ENCODE measurements around the gene RUBCN. TPM values are rescaled to one million over a fixed set of nuclear protein-coding genes. Genes with fewer than 3 reads are reported as not detected.
A peak's percentile ranks its signal among the peaks of the same experiment; 100 is the strongest.

RUBCN gene
- total and polyA plus RNA-seq, 7 donors: 2.4 to 41.8 (median 35.2) TPM

DNA sequence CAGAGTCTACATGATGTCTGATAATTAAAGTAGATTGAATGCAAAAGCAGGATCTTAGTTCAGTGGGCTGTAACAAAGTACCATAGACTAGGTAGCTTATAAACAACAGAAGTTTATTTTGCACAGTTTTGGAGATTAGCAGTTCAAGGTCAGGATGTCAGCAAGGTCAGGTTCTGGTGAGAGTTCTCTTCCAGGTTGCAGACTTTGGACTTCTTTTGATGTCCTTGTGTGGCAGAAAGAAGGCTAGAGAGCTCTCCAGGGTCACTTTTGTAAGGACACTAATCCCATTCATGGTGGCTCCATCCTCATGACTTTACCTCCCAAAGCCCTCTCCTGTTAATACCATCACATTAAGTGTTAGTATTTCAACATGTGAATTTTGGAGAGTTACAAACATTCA is 25.1 kb upstream of the RUBCN start:
- Histone ChIP-seq H3K4me3 (no peak overlapping the region), H3K27ac (no peak overlapping the region), H3K36me3 (peaks cover 0 to 86% (median 8%) of the 10 kb centered on the region in 4 donors), H3K27me3 (no peaks in the 10 kb centered on the region), H3K4me1 (peaks cover 0 to 1% (median 0%) of the 10 kb centered on the region in 4 donors), H3K9me3 (no peaks in the 10 kb centered on the region)
- TF ChIP-seq POLR2AphosphoS5 (IDR thresholded peaks at IDR 0.05) (no peak), EP300 (IDR thresholded peaks at IDR 0.05) (no peak), POLR2A (IDR thresholded peaks at IDR 0.05) (no peak)
- TF ChIP-seq, protein P1, sequence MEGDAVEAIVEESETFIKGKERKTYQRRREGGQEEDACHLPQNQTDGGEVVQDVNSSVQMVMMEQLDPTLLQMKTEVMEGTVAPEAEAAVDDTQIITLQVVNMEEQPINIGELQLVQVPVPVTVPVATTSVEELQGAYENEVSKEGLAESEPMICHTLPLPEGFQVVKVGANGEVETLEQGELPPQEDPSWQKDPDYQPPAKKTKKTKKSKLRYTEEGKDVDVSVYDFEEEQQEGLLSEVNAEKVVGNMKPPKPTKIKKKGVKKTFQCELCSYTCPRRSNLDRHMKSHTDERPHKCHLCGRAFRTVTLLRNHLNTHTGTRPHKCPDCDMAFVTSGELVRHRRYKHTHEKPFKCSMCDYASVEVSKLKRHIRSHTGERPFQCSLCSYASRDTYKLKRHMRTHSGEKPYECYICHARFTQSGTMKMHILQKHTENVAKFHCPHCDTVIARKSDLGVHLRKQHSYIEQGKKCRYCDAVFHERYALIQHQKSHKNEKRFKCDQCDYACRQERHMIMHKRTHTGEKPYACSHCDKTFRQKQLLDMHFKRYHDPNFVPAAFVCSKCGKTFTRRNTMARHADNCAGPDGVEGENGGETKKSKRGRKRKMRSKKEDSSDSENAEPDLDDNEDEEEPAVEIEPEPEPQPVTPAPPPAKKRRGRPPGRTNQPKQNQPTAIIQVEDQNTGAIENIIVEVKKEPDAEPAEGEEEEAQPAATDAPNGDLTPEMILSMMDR (IDR thresholded peaks at IDR 0.05): no peak
- DNase-seq: no peak
- intact Hi-C loops (cut with DNase I): no loop called here

DNA sequence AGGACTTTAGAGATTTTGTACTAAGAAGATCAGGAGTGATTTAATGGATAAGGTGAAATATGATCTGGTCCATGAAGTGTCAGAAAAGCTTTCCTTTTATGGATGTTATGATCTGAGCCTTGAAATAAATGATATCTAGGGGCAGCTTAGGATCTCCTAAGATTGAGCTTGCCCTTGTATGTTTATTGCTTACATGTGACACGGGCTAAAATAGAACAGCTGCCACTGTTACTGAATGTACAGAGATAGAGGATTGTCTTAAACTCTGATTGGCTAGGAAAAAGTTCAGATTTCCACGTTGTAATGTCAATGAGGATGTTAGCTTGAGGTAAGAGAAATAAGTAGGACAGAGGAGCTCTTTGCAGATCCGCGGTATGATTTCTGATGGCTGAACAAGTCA is 21.8 kb upstream of the RUBCN start:
- 92 to 97% methylated on average over 4 of the region's 4 CpGs for WGBS, 2 donors
- TF ChIP-seq, protein P1 (IDR thresholded peaks at IDR 0.05): no peak
- no peak for TF ChIP-seq EP300 (IDR thresholded peaks at IDR 0.05)
- TF ChIP-seq POLR2A (IDR thresholded peaks at IDR 0.05): no peak
- TF ChIP-seq POLR2AphosphoS5 (IDR thresholded peaks at IDR 0.05): no peak
- Histone ChIP-seq H3K9me3 (no peaks in the 10 kb centered on the region), H3K4me3 (no peak overlapping the region), H3K27me3 (no peaks in the 10 kb centered on the region), H3K27ac (no peak overlapping the region), H3K4me1 (peaks cover 0 to 8% (median 3%) of the 10 kb centered on the region in 4 donors), H3K36me3 (peaks cover 0 to 59% (median 5%) of the 10 kb centered on the region in 4 donors)
- intact Hi-C loops (cut with DNase I): no loop called here
- no peak for DNase-seq

DNA sequence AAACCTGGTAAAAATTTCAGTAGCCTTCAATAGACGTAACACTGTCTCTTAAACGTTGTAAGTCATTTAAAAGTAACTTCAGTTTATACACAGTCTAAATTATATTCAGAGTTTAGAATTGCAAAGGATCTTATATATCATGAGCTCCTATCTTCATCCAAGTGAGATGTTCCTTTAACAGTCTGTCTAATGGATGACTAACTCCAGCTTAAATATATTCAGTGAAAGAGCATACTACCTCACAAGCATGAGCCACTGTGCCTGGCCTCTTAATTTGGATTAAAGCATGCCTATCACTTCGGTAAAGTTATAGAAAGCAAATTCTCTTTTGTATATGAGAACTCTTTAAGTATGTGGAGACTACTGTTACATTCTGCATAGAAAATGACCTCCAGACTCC is 20.0 kb upstream of the RUBCN start:
- no peak for DNase-seq
- Histone ChIP-seq H3K36me3 (peaks cover 0 to 41% (median 0%) of the 10 kb centered on the region in 4 donors), H3K27me3 (no peaks in the 10 kb centered on the region), H3K4me3 (no peak overlapping the region), H3K9me3 (no peaks in the 10 kb centered on the region), H3K4me1 (peaks cover 0 to 25% (median 13%) of the 10 kb centered on the region in 4 donors), H3K27ac (no peak overlapping the region)
- TF ChIP-seq POLR2A (IDR thresholded peaks at IDR 0.05) (no peak), POLR2AphosphoS5 (IDR thresholded peaks at IDR 0.05) (no peak), EP300 (IDR thresholded peaks at IDR 0.05) (no peak)
- TF ChIP-seq, protein P1 (IDR thresholded peaks at IDR 0.05): no peak
- intact Hi-C loops (cut with DNase I): no loop called here
- WGBS, 2 donors: 84 to 94% methylated on average over 3 of the region's 3 CpGs

DNA sequence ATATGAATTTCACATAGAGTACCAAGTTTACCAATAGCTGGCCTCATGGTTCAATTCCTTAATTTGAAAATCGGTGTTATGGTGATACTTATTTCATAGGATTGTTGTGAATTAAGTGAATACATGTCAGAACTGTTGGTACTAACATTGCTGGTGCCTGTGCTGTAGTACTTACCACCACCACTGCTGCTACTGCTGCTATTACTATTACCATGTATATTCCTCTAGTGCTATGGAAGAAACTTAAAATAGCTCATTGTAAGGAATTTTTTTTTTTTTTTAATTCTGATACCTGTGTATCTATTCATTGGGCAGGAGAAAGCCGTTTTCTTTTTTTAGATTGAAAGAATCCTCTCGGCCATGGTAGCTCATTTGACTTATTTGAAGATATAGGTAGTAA is 16.6 kb upstream of the RUBCN start:
- Histone ChIP-seq H3K36me3 (peaks cover 0 to 18% (median 0%) of the 10 kb centered on the region in 4 donors), H3K9me3 (no peaks in the 10 kb centered on the region), H3K4me3 (no peak overlapping the region), H3K27ac (no peak overlapping the region), H3K27me3 (no peaks in the 10 kb centered on the region), H3K4me1 (peaks cover 0 to 41% (median 26%) of the 10 kb centered on the region in 4 donors)
- no peak for DNase-seq
- 91 to 94% methylated on average over 3 of the region's 3 CpGs for WGBS, 2 donors
- intact Hi-C loops (cut with DNase I): no loop called here
- no peak for TF ChIP-seq EP300 (IDR thresholded peaks at IDR 0.05)
- TF ChIP-seq POLR2A (IDR thresholded peaks at IDR 0.05): no peak
- TF ChIP-seq POLR2AphosphoS5 (IDR thresholded peaks at IDR 0.05): no peak
- TF ChIP-seq, protein P1 (IDR thresholded peaks at IDR 0.05): no peak

DNA sequence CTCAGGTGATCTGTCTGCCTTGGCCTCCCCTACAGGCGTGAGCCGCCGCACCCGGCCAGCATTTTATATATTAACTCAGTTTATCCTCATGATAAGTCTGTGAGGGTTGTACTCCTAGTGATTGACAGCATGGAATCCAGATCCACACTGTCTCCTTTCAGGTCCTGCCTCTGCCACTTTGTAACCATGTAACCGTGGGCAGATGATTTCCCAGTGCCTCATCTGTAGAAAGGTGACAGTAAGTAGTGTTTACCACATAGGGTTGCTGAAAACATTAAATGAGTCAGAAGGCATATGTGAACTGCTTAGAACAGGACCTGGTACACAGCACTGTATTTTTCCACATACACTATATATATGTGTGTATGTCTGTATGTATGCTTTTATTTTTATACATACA is 15.4 kb upstream of the RUBCN start:
- Histone ChIP-seq H3K9me3 (no peaks in the 10 kb centered on the region), H3K27me3 (no peaks in the 10 kb centered on the region), H3K4me3 (peak overlapping the region in 1 of 4 donors; percentile 78), H3K36me3 (peaks cover 0 to 7% (median 0%) of the 10 kb centered on the region in 4 donors), H3K4me1 (peaks cover 0 to 41% (median 26%) of the 10 kb centered on the region in 4 donors), H3K27ac (peak overlapping the region; percentile 89 to 98 (median 95))
- WGBS, 2 donors: 31 to 74% methylated on average over 5 of the region's 5 CpGs
- intact Hi-C loops (cut with DNase I): no loop called here
- TF ChIP-seq, protein P1 (IDR thresholded peaks at IDR 0.05): no peak
- no peak for TF ChIP-seq EP300 (IDR thresholded peaks at IDR 0.05)
- no peak for TF ChIP-seq POLR2AphosphoS5 (IDR thresholded peaks at IDR 0.05)
- TF ChIP-seq POLR2A (IDR thresholded peaks at IDR 0.05): no peak
- DNase-seq: no peak
